ENCODE results near the gene RFX1. TPM values are rescaled to one million over a fixed set of nuclear protein-coding genes. Genes with fewer than 3 reads are reported as not detected.
A peak's percentile ranks its signal among the peaks of the same experiment; 100 is the strongest.

RFX1 gene
- total and polyA plus RNA-seq, 9 of the 15 experiments (the other 6 are each of a cell fraction or from before 2014, with no cell fraction given) = 0.14 to 19.3 (median 1.2) TPM

GRCh38 chr19:14023404-14024235 lies 17.5 kb upstream of the RFX1 start (continued):
- TF ChIP-seq, protein P1, sequence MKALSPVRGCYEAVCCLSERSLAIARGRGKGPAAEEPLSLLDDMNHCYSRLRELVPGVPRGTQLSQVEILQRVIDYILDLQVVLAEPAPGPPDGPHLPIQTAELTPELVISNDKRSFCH (CRISPR knock-in tag; IDR thresholded peaks at IDR 0.05) = no peak
- TF ChIP-seq, protein P1 (tag; IDR thresholded peaks at IDR 0.05) = peak; percentile 73; the same call in 1 of the 2 replicates
- no peak for TF ChIP-seq IFI16 (CRISPR knock-in tag; IDR thresholded peaks at IDR 0.05)
- TF ChIP-seq, protein P2, sequence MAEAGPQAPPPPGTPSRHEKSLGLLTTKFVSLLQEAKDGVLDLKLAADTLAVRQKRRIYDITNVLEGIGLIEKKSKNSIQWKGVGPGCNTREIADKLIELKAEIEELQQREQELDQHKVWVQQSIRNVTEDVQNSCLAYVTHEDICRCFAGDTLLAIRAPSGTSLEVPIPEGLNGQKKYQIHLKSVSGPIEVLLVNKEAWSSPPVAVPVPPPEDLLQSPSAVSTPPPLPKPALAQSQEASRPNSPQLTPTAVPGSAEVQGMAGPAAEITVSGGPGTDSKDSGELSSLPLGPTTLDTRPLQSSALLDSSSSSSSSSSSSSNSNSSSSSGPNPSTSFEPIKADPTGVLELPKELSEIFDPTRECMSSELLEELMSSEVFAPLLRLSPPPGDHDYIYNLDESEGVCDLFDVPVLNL (CRISPR knock-in tag; IDR thresholded peaks at IDR 0.05; ENCODE audit: low read depth) = no peak
- peak; percentile 30; the same call in 1 of the 2 replicates for TF ChIP-seq ZFX (CRISPR knock-in tag; IDR thresholded peaks at IDR 0.05)
- TF ChIP-seq POLR2A (conservative IDR thresholded peaks at IDR 0.05) = no peak
- TF ChIP-seq PURB (CRISPR knock-in tag; IDR thresholded peaks at IDR 0.05; ENCODE audit: low read depth) = no peak
- TF ChIP-seq RBM15 (IDR thresholded peaks at IDR 0.05; ENCODE audit: insufficient read depth, low read length) = no peak
- peak; percentile 20 to 58; a peak in 3 of 4 replicates for TF ChIP-seq RCOR1 (IDR thresholded peaks at IDR 0.05; ENCODE audit: borderline replicate concordance in 1 of 2, low read depth in 2 of 2, low read length in 2 of 2)
- peak; percentile 66; the same call in 1 of the 2 replicates for TF ChIP-seq HLTF (IDR thresholded peaks at IDR 0.05)
- no peak for TF ChIP-seq ZNF232 (CRISPR knock-in tag; IDR thresholded peaks at IDR 0.05)
